ENCODE results near the gene TRPV6.

The TRPV6 gene

DNA sequence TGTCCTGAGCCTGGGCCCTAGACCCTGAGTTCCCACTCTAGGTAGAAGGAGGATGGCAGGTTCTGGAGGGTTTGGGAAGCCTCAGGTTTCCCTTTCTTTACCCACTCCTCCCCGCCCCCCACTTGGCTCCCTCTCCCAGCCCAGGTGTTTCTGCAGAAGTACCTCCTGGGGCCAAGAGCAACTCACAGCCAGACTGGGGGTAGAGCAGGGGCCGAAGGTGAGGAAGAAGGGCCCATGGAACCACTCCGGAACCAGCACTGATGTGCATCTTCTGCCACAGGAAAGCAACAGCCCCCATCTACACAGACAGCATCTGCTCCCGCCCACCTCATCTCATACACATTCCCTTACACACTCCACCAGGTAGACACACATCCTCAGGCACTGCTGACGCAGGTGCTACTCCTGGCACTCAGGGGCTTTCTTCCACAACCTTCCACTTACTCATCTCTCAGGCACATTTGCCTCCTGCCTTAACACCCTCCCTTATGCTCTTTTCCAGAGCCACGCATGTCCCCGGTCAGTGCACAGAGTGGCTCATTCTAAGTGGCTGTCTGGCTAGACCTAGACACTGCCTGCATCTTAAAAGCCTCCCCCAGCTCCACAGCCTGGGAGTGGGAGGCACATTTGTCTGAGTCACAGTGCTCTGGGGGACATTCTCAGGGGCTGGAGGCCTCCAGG is 28.8 kb downstream of the TRPV6 start:
- Histone ChIP-seq H3K4me3 (ENCODE audit: low read depth, low read length) (no peak overlapping the region), H3K27me3 (ENCODE audit: insufficient read depth, low read depth, severe bottlenecking) (peaks cover 7% of the 10 kb centered on the region), H3K36me3 (no peaks in the 10 kb centered on the region), H3K9me3 (ENCODE audit: severe bottlenecking) (no peaks in the 10 kb centered on the region), H3K27ac (no peak overlapping the region)
- TF ChIP-seq, protein P1, sequence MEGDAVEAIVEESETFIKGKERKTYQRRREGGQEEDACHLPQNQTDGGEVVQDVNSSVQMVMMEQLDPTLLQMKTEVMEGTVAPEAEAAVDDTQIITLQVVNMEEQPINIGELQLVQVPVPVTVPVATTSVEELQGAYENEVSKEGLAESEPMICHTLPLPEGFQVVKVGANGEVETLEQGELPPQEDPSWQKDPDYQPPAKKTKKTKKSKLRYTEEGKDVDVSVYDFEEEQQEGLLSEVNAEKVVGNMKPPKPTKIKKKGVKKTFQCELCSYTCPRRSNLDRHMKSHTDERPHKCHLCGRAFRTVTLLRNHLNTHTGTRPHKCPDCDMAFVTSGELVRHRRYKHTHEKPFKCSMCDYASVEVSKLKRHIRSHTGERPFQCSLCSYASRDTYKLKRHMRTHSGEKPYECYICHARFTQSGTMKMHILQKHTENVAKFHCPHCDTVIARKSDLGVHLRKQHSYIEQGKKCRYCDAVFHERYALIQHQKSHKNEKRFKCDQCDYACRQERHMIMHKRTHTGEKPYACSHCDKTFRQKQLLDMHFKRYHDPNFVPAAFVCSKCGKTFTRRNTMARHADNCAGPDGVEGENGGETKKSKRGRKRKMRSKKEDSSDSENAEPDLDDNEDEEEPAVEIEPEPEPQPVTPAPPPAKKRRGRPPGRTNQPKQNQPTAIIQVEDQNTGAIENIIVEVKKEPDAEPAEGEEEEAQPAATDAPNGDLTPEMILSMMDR (IDR thresholded peaks at IDR 0.05; ENCODE audit: low read depth, low read length): no peak
- DNase-seq: no peak

DNA sequence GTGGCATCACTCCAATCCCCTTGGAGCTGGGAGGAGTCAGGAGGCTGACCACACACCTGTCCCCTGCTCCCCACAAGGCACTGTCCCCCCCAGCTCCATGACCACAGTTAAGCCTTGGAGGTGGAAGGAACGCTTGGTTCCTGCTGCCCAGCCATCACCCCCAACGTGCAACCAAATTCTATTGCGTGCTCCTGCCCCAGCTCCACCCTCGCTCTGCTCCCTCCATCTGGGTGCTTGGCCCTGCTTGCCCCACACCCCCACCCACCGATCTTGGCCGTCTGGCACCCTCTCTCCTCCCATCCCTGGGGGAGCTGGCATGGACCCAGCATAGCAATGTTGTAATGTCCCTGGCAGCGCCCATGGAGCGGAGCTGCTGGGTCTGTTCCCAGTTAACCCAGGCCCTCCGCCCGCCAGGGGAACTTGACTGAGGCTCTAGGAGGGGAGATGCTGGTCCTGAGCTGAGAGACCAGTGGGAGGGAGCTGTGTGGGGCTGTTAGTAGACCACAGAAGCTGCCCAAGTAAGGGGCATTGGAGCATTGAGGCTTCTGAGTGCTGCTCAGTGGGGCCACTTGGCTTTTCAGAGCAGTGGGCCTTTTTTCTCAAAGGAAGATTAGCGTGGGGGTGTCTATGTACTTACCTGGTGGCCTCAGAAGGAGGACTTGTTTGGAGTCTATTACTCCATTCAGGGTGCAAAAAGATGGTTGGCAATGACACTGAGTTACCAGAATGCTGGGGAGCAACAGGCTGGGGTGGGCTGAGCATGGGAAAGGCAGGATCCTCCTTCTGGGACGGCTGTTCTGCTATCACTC is 29.6 kb downstream of the TRPV6 start:
- Histone ChIP-seq H3K27ac (no peak overlapping the region), H3K9me3 (ENCODE audit: severe bottlenecking) (no peaks in the 10 kb centered on the region), H3K4me3 (ENCODE audit: low read depth, low read length) (no peak overlapping the region), H3K36me3 (no peaks in the 10 kb centered on the region), H3K27me3 (ENCODE audit: insufficient read depth, low read depth, severe bottlenecking) (peaks cover 7% of the 10 kb centered on the region)
- TF ChIP-seq, protein P1 (IDR thresholded peaks at IDR 0.05; ENCODE audit: low read depth, low read length): no peak
- DNase-seq: no peak

DNA sequence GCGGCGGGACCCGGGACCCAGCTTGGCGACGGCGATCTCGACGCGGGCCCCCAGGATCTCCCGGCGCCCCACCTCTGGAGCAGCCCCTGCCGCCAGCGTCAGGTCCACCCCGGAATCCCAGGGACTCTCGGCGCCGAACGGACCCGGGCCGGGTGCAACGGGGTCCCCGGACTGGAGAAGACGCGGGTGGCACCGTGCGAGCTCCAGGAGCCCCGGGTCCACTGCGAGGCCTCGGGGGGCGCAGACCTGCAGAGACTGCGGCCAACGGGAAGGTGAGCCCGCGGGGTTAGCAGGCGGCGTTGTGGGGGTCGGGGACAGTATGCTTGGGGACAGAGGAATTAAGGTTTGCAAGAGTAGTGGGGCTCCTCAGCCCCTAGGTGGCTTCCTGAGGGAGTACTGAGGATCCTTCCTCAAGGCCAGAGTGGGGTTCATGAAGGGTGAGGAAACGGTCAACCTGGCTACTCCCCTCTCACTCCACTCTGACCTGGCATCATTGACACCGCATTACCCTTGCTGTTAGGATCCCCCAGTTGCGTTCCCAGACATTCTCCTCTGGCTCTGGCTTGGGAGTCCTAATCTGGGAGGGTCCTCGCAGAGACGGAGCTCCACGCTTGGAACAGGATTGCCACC is 30.3 kb downstream of the TRPV6 start:
- Histone ChIP-seq H3K27ac (no peak overlapping the region), H3K36me3 (no peaks in the 10 kb centered on the region), H3K27me3 (ENCODE audit: insufficient read depth, low read depth, severe bottlenecking) (peaks cover 7% of the 10 kb centered on the region), H3K9me3 (ENCODE audit: severe bottlenecking) (no peaks in the 10 kb centered on the region), H3K4me3 (ENCODE audit: low read depth, low read length) (peak overlapping the region; percentile 74)
- TF ChIP-seq, protein P1 (IDR thresholded peaks at IDR 0.05; ENCODE audit: low read depth, low read length): no peak
- DNase-seq: no peak

DNA sequence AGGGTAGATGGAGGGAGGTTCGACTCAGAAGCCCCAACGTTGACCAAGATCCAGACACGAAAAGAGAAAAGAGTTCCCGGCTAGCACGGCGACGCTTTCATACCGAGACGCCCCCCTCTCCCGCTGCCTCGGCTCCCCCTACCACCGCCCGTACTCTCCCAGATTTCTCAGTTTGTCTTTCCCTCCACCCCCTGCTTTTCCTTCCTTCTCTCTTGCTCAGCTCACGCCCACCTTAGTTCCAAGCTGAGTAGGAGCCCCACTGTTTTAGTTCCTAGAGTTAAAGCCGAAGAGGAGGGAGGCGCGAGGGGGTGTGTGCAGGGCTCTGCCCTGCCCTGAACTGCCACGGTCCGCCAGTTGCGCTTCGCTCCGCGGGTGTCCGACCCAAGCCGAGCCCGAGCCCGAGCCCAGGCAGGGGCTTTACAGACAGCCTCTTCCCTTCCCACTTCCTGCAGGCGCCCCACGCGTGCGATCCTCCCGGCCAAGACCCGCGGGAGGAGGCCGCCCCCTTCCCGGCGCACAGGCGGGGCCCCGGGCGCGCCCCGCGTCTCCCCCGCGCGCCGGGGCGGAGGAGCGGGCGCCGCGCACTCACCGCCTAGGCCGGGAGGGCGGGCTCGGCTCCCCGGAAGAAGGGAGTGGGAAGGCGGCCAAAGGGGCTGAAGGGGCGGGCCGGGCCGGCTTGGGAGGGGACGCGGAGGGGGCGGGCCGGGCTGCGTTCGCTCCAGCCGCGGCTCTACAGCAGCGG is 31.0 kb downstream of the TRPV6 start, which contains the start of gene EPHB6:
EPHB6 (plus strand) TSS at position 705 of the 742 bp plus-strand sequence. CDS start 8,152 bp downstream, outside the sequence.
- no peak within 1 kb of the TSS for H3K27ac ChIP-seq
- H3K36me3 ChIP-seq: no peaks in the 10 kb centered on the region
- TF ChIP-seq, protein P1 (IDR thresholded peaks at IDR 0.05; ENCODE audit: low read depth, low read length): no peak
- peak within 1 kb of the TSS; percentile 74 for H3K4me3 ChIP-seq (ENCODE audit: low read depth, low read length)
- H3K9me3 ChIP-seq (ENCODE audit: severe bottlenecking): no peaks in the 10 kb centered on the region
- DNase-seq: peak; percentile 70
- peaks cover 7% of the 10 kb centered on the region for H3K27me3 ChIP-seq (ENCODE audit: insufficient read depth, low read depth, severe bottlenecking)

DNA sequence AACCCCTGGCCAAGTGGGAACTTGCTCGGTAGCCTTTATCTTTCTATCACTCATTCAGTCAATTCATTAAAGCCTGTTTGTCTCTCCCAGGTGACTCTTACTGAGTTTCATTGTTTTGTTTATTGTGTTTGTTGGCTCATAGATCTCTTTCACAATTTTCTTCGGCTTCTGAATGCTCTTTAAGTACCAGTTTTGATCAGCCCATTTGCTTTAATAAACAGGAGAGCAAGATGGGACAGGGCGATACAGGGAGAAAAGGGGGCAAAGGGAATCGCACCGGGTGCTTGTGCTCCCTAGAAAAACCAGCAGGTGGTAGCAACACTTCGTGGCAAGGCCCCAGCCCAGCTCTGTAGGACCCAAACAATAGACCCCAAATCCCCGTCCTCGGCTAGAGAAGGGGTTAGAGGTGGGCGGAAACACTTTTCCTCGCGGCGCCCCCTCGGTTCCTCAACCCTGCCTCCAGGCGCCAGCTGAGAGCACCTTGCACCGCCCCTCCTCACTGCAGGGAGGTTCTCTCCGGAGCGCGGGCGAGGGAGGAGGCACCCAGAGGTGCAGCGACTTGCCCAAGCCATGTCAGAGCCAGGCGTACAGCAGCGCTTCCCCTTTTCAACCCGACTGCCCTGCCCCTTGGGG is 31.7 kb downstream of the TRPV6 start:
- DNase-seq: peak; percentile 72
- H3K27me3 ChIP-seq (ENCODE audit: insufficient read depth, low read depth, severe bottlenecking): peaks cover 7% of the 10 kb centered on the region
- no peaks in the 10 kb centered on the region for H3K36me3 ChIP-seq
- TF ChIP-seq, protein P1 (IDR thresholded peaks at IDR 0.05; ENCODE audit: low read depth, low read length): peak; percentile 86
- peak overlapping the region; percentile 74 for H3K4me3 ChIP-seq (ENCODE audit: low read depth, low read length)
- no peak overlapping the region for H3K27ac ChIP-seq
- no peaks in the 10 kb centered on the region for H3K9me3 ChIP-seq (ENCODE audit: severe bottlenecking)
